HG02678 (cell line): ENCODE measurements around the gene NLGN1.
"Not testable (repeated sequence)": the region's sequence is repeated elsewhere in the genome, so short reads cannot be mapped to it uniquely, and the experiment has no call there.

Experiments used
- ATAC-seq: cut with Tn5 transposase; IDR thresholded peaks from one replicate; pipeline ENCODE4 v1.9.1; 2021; ENCODE audit warnings: mild to moderate bottlenecking, moderate library complexity; ENCODE audit not compliant: unreplicated experiment

The NLGN1 gene

GRCh38 chr3:174202561-174202960 is 805.0 kb downstream of the NLGN1 start:
- no peak for ATAC-seq

GRCh38 chr3:174204765-174205164 is 807.2 kb downstream of the NLGN1 start:
- no peak for ATAC-seq

GRCh38 chr3:174206607-174207192 is 809.2 kb downstream of the NLGN1 start:
- ATAC-seq: no peak

- no peak for ATAC-seq
Measured at GRCh38 chr3:174208161-174208560, 810.6 kb downstream of the NLGN1 start.

GRCh38 chr3:174211896-174212295 is 814.4 kb downstream of the NLGN1 start:
- not testable (repeated sequence) for ATAC-seq

GRCh38 chr3:174215456-174215855 is 817.9 kb downstream of the NLGN1 start:
- no peak for ATAC-seq

GRCh38 chr3:174216019-174216418 is 818.5 kb downstream of the NLGN1 start:
- no peak for ATAC-seq

- ATAC-seq: no peak
Measured at GRCh38 chr3:174216946-174217718, 819.6 kb downstream of the NLGN1 start.

- no peak for ATAC-seq
Measured at GRCh38 chr3:174218016-174218415, 820.5 kb downstream of the NLGN1 start.

GRCh38 chr3:174219738-174220137 is 822.2 kb downstream of the NLGN1 start:
- no peak for ATAC-seq

- no peak for ATAC-seq
Measured at GRCh38 chr3:174220775-174221554, 823.4 kb downstream of the NLGN1 start.

- no peak for ATAC-seq
Measured at GRCh38 chr3:174223042-174223441, 825.5 kb downstream of the NLGN1 start.

- ATAC-seq: no peak
Measured at GRCh38 chr3:174223626-174224025, 826.1 kb downstream of the NLGN1 start.

- no peak for ATAC-seq
Measured at GRCh38 chr3:174229916-174230315, 832.4 kb downstream of the NLGN1 start.

- ATAC-seq: not testable (repeated sequence)
Measured at GRCh38 chr3:174232028-174232657, 834.6 kb downstream of the NLGN1 start.

GRCh38 chr3:174232658-174233429 is 835.3 kb downstream of the NLGN1 start:
- no peak for ATAC-seq

GRCh38 chr3:174233511-174233910 is 836.0 kb downstream of the NLGN1 start:
- no peak for ATAC-seq

GRCh38 chr3:174242311-174243041 is 844.9 kb downstream of the NLGN1 start:
- ATAC-seq: no peak

- no peak for ATAC-seq
Measured at GRCh38 chr3:174243171-174243570, 845.6 kb downstream of the NLGN1 start.

- ATAC-seq: no peak
Measured at GRCh38 chr3:174247687-174248152, 850.2 kb downstream of the NLGN1 start.
